Measurements from ENCODE around the gene ERAL1.
"Not testable (repeated sequence)": the region's sequence is repeated elsewhere in the genome, so short reads cannot be mapped to it uniquely, and the experiment has no call there.

Gene ERAL1

DNA sequence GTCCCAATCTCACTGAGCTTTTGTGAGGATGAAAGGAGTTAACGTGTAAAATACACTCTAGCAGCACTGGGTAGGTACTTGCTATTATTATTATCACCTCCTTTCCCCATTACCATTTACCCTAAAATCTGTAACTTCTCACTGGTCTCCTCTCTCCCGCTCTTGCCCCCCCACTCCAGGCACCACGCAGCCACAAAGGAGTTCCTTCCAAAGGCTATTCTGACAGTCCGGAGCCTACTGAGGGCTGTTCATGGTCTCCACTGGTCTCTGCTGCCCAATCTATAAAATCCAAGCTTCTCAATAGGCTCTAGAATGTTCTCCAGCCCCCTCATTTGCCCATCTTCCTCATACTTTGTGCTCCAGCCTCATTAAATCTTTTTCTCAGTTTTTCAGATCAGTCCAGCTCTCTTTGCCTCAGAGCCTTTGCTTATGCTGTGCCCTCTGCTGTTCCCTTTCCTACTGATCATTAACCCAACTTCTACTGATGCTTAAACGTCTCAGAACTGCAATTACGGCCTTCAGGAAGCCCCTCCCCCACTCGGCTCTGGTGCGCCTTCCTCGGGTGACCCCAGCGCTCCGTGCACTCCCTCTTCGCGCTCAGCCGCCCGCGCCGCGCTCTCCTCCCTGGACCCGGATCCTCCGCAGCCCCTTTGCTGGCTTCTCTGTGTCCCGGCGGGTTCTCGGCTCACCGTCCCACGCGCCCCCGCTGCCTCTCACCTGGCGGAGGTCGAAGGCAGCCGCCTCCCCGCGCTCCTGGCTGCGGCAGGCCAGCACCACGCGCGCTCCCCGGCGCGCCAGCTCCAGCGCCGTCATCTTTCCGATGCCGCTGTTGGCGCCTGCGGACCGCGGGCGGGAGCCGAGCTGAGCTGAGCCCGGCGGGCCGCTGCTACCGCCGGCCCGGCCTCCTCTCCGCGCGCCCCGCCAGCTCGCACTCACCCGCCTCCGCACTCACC lies 47.3 kb downstream of the ERAL1 start:
- peak; percentile 65 for DNase-seq

- DNase-seq: peak; percentile 84
Observed at GRCh38 chr17:28902819-28903545, 48.2 kb downstream of the ERAL1 start, which contains the start of gene DHRS13. TSS of gene DHRS13 (minus strand) at chr17:28903079. CDS start at chr17:28902944, 135 bp downstream.

DNA sequence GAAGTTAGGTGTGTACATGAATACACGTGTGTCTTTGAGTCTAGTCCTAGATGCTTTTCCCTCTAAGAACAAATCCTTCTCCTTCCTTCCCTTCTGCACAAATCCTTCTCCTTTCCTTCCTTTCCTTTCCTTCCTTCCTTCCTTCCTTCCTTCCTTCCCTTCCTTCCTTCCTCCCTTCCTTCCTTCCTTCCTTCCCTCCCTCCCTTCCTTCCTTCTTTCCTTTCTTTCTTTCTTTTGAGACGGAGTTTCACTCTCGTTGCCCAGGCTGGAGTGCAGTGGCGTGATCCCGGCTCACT lies 48.7 kb downstream of the ERAL1 start:
- not testable (repeated sequence) for DNase-seq

DNA sequence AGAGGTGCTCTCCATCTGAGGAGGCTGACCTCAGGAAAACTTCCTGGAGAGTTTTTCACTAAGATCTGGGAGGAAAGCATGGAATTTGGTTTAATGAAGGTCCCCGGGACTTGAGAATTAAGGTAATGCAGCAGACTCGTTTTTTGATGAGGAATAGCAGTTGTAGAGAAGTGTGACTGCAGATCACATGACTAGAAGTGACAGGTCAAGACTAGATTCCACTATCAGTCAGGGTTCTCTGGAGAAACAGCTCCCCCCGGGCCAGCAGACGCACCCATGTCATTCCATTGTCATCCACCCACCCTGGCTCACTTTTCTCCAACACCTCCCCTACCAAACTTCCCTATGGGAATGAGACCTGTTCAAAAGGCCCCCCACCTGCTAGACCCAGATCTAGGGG lies 50.0 kb downstream of the ERAL1 start:
- no peak for DNase-seq

GRCh38 chr17:28906276-28906675 lies 51.5 kb downstream of the ERAL1 start:
- DNase-seq: no peak

DNA sequence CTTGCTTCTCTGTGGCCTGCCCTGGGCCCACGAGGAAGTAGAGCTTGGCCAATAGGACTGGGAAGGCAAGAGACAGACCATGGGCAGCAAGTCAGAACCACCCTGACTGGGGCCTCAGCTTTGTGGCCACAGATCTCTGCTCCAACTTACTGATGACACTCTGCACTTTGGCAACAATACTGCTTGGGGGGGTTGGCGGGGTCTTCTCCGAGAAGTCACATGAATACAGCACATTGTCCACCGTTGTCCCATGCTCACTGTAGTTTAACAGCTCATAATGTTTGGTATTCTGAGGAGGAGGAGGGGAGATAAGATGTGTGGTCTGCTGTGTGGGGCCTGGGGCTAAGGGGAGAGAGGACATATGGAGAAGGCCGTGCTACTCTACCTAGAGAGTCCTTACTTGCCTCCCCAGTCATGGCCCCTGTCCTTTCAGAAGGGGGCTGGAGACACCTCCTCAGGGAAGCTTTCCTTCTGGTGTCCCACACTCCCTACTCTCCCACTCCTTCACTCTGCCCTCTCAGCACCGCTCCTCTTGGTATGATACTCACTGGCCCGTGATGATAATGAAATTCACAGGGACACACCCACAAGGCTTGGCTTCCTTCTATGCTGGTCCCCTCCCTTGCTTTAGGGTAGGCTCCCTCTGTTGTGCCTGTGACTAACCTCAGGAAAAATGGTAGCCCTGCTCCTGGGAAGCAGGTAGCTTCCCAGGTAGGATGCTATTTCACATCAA lies 52.1 kb downstream of the ERAL1 start:
- no peak for DNase-seq

DNA sequence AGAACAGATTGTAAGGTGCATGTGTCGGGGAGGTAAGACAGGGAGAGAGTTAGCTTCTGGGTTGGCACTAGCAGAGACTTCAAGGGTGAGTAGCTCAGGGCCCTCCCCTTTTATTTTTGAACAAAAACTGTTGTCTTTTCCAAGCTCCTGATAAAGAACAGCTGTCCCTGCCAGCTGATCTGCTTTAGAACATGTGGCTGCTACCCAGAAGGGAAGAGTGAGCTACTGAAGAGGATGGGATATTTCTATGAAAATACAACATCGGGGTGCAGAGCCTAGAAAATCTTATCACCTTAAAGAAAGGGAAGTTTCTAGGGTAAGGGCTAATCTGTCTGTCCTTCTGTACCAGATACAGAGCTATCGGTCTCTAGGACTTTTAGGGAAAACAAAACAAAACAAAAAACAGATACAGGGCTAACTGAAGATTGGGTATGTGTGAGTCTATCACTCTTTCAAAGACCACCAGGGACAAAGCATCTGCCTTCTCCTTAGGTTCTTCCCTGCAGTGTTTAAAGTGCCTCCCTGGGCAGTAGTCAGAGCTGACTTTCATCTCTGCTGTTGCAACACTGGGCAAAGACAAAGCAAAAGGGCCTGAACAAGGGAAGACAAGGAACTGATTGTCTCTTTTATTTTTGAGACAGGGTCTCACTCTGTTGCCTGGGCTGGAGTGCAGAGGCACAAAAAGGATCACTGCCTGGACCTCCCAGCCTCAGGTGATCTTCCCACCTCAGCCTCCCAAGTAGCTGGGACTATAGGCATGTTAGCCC lies 53.1 kb downstream of the ERAL1 start:
- no peak for DNase-seq

DNA sequence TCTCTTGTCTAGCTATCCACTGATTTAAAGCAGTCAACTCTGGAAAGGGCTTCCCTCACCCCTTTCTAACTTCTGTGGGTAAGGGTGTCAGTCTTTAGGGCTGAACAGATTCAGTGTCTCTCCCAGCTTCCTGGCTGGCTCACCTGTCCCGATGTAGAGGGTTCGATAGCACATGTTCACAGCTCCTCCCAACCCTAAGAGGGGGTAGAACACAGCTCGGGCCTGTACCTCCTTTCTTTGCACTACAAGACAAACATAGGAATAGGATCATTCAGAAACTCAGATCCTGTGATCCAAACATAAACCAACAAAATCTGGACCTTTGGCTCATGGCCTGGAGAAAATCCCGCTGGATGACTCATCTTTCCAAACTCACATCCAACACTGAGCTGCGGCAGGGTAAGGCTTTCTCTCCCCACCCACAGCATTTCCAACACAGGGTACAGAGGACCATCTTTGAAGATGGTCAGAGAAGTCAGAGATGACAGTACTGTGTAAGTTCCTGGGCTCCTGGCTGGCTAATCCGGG lies 53.9 kb downstream of the ERAL1 start:
- no peak for DNase-seq

- DNase-seq: no peak
Observed at GRCh38 chr17:28910534-28910933, 55.7 kb downstream of the ERAL1 start.

Measured in DMS79 treated with DMSO at 0.1 percent for 48 hours (cell line).